Left colon (tissue), 2 donors: ENCODE results near the gene XPNPEP3. TPM values are rescaled to one million over a fixed set of nuclear protein-coding genes. Genes with fewer than 3 reads are reported as not detected.
A peak's percentile ranks its signal among the peaks of the same experiment; 100 is the strongest.
"Not testable (repeated sequence)": the region's sequence is repeated elsewhere in the genome, so short reads cannot be mapped to it uniquely, and the experiment has no call there.

Experiments used
- ATAC-seq: fragments of 200-7000 bp; cut with Tn5 transposase; one replicate; pipeline ENCODE4 v1.9.1; 2020; ENCODE audit warnings: mild to moderate bottlenecking, moderate library complexity
- DNase-seq, 2 donors: peaks; one replicate each; pipeline ENCODE4 v3.0.0-alpha.2; 2020
- intact Hi-C, 2 donors: fragments of 100-400 bp; cut with DNase I in 1 of 2; cut with micrococcal nuclease in 1 of 2; formaldehyde crosslinking; loops; one replicate each; pipeline versions ENCODE4 v1.11.2 to v1.14.0; 2022; cut with DNase I, micrococcal nuclease
- long read RNA-seq: library from polyadenylated mRNA; unstranded; transcript quantifications from one replicate; pipeline ENCODE4 v2.0.0, GENCODE V29; 2021
- total RNA-seq, 2 donors: library from RNA; stranded (reverse); fragmentation: NEBNext Ultra II Directional; extraction: Animal tissue kit (Norgen Biotek cat#: 25700); gene quantifications; one replicate each; pipeline ENCODE4 v1.2.1, GENCODE V29; 2021
- donor health status: DM: no; HTN: no; CAD: no.
- donor health status: DM: yes; HTN: yes; CAD: no.

XPNPEP3 gene
- total RNA-seq, result 10 to 100 TPM in 1 of 2 donors, 1 to 10 TPM in 1; 9.9 to 12.7 TPM
- long read RNA-seq, full-length matches to known transcripts, result 3 of 11 reads
- long read RNA-seq, partial matches to known transcripts, result 3 of 11 reads
- long read RNA-seq, other reads (novel, unspliced or antisense), result 5 of 11 reads

DNA sequence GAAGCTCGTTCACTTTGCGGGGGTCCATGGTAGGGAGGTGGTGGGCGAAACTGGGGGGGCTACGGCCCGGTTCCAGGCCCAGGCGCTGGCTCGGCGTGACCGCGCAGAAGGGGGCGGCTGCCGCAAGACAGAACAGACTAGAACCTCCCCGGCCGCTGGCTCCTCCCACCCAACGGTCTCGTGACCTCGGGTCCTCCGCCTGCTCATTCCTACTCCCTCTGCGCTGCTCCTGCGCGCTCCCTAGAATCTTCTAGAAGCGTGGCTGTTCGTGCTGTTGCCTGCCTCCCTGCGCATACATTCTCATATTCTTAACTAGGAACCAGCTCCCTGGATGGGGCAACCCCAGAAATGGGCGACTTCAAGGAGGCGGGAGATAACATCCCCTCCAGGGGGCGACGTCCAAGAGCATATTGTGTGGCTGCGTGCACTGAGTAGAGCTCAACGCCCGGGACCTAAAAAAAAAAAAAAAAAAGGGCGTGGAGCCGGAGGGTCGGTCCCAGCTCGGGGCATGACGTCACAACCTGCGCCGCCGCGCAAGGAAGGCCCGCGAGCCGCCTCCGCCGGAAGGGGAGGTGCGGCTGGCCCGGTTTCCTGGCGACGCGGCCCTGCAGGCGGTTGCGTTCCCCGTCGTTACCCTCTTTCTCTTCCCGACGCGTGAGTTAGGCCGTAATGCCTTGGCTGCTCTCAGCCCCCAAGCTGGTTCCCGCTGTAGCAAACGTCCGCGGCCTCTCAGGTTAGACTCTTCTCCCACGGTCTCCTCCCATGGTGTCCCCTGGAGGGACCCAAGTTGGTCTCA is at the start of gene XPNPEP3, which contains the start of gene ST13:
Gene XPNPEP3 (plus strand): TSS at position 636 of the 796 bp plus-strand sequence. CDS start 34 bp downstream, at position 670.
Gene ST13 (minus strand): TSS at position 127 of the 796 bp plus-strand sequence. CDS start 99 bp downstream, at position 28.
- peak; percentile 92 for ATAC-seq
- intact Hi-C loops, result no loop called here
- DNase-seq, result peak; percentile 98 to 99

GRCh38 chr22:40808018-40808841 is 48.7 kb upstream of the XPNPEP3 start:
- ATAC-seq (no peak), DNase-seq (no peak)
- intact Hi-C loops, result no loop called here

DNA sequence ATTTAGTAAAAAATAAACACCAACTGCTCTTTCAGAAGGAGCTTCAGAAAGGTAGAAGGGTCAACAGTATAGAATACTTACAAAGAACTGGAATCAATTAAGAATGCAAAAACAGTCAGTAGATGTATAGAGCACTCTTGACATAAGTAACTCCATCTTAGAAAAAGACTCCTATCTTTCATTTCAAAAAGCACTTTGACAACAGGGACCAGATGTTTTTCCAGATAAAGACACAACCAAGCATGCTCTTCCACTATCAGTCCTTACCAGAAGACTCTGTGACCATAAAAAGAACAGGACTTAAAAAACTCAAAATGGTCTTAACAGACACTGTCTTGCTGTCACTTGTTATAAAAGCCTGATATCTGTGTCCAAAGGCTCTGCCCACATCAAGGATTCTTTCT is 43.0 kb upstream of the XPNPEP3 start:
- DNase-seq (no peak), ATAC-seq (no peak)
- intact Hi-C loops, result no loop called here

- intact Hi-C loops, result no loop called here
- no peak for ATAC-seq
- DNase-seq, result no peak
Observed at GRCh38 chr22:40817737-40818136, 39.2 kb upstream of the XPNPEP3 start.

- ATAC-seq, result no peak
- intact Hi-C loops, result no loop called here
- DNase-seq, result peak in 1 of 2 donors; percentile 7
Observed at GRCh38 chr22:40818192-40818746, 38.7 kb upstream of the XPNPEP3 start.

- ATAC-seq (peak; percentile 96), DNase-seq (peak; percentile 88 to 93)
- intact Hi-C loops, result no loop called here
Observed at GRCh38 chr22:40818747-40819598, 38.0 kb upstream of the XPNPEP3 start, which contains the start of gene SLC25A17. SLC25A17 (minus strand) TSS chr22:40819346; CDS start chr22:40819248, 98 bp downstream.

- ATAC-seq (peak; percentile 14), DNase-seq (peak in 1 of 2 donors; percentile 9)
- intact Hi-C loops, result no loop called here
Observed at GRCh38 chr22:40819599-40820140, 37.3 kb upstream of the XPNPEP3 start.

DNA sequence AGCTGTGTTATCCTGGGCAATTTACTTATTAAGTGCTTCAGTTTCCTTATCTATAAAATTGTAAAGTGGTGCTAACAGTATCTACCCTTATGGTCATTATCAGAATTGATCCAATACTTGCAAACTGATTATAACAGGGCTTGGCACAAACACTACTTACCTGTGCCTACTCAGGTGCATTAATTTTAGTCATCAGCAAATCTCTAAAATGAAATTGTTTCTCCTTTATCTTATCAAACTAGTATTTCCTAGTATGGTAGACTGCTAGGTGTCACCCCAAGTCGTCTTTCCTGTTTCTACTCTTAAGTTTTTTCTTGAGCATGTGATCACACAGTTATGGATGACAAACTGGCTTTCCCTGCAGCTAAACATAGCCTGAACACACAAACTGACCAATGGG is 33.5 kb upstream of the XPNPEP3 start:
- intact Hi-C loops, result no loop called here

DNA sequence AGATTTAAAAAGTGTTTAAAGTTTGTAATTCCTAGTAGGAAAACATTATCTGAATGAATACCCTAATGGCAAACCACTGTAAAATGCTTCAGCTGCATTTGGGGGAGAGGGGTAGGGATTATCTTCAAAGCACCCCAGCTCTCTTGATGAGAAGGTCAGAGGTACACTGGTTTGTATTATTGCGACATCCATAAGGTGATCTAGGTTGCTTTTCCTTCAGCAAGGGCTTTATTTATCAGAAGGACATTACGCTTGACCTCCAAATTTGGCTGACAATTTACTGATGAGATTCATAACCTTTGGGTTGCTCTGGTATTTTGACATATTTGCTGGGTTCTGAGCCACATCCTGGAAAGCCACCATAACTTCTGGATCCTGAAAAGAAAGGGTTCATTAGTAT is 30.7 kb upstream of the XPNPEP3 start:
- intact Hi-C loops, DNase-seq, ATAC-seq: not testable (repeated sequence)

More for the DNA sequence above, 33.5 kb upstream of the XPNPEP3 start:
- ATAC-seq (no peak), DNase-seq (no peak)

DNA sequence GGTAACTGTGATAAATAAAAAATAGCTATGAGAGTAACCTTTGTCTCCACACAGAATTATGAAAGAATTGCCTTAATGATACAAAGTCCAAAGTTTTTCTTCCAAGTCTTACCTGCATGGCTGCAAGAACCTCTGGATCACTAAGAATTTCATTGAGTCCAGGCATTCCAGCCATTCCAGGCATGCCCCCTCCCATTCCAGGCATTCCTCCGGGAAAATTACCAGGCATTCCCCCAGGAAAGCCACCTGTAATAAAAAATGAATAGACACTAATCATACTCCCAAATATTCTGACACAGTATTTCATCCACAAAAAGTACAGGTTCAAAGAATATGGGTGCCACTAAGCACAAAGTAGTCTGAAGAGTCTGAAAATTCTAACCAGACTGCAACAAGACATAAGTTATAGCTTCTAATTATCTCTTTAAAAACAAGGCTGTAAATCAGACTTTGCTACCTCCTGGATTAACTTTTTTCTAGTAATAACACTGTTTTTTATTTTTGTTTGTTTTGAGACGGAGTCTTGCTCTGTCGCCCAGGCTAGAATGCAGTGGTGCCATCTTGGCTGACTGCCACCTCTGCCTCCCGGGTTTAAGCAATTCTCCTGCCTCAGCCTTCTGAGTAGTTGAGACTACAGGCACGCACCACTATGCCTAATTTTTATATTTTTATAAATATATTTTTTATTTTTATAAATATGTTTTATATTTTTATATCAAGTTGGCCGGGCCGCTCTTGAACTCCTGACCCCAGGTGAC is 29.8 kb upstream of the XPNPEP3 start:
- intact Hi-C loops, result no loop called here
- DNase-seq (no peak), ATAC-seq (peak; percentile 48)

- ATAC-seq (no peak), DNase-seq (no peak)
- intact Hi-C loops, result no loop called here
Observed at GRCh38 chr22:40829131-40829530, 27.8 kb upstream of the XPNPEP3 start.

DNA sequence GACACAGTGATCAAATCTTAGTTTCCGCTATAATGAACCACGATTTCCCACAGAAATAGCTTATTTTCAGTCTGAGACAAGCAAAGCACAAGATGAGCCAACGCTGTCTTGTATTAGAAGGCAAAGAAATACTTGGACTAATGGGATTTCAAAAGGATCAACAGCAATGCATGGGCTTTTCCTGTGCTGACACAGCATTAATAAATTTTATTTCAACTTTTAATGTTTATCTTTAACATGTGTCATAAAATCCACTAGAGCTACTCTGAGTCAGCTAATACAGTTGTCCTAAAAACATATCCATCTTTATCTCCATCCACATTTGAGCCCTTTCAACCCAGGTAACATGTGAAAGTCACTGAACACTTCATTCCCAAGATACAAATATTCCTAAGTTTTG is 22.3 kb upstream of the XPNPEP3 start:
- DNase-seq (no peak), ATAC-seq (no peak)
- intact Hi-C loops, result no loop called here

GRCh38 chr22:40838486-40838885 is 18.5 kb upstream of the XPNPEP3 start:
- no peak for ATAC-seq
- no peak for DNase-seq
- intact Hi-C loops, result no loop called here

GRCh38 chr22:40844951-40845350 is 12.0 kb upstream of the XPNPEP3 start:
- ATAC-seq (no peak), DNase-seq (no peak)
- intact Hi-C loops, result no loop called here

GRCh38 chr22:40845816-40846215 is 11.1 kb upstream of the XPNPEP3 start:
- DNase-seq, ATAC-seq, intact Hi-C loops: not testable (repeated sequence)

DNA sequence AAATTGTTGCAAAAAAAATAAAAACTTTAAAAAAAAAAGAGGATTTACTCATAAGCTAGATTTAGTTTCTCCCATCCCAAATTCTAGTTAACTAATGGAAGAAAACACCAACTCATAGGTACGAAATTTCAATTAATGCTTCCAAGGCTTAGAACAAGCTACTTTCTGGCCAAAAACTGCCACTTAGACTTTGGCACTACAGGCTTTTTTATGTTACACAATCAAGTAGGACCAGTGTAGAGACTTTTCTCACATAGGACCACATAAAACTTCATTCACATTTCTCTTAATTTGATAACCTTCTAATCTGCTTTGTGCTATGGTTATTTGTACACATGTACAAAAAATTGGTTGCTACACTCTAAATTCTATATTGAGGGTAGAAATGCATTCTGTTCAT is 3.6 kb upstream of the XPNPEP3 start:
- no peak for DNase-seq
- intact Hi-C loops, result no loop called here
- no peak for ATAC-seq

DNA sequence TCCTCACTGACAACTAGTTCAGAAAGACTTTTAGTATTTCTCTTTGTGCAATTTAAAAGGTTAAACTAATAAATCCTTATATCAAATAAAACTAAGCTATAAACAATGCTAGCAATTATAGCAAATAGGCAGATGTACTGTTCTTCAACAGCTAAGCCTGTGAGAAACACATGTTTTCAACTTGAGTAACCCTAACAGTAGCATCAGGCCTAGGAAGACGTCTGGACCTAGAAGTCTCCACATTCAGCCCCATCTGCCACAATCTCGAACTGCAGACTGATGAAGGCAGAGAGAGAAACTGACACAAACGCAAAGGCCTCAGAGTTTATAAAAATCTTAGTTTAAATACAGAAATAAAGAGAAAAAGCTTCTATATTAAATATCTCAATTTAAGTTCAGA is 3.0 kb upstream of the XPNPEP3 start:
- intact Hi-C loops, result no loop called here
- no peak for DNase-seq
- no peak for ATAC-seq
